Measurements from ENCODE around the gene FN1. TPM values are rescaled to one million over a fixed set of nuclear protein-coding genes. Genes with fewer than 3 reads are reported as not detected.

FN1 gene
- total RNA-seq, 1 experiment from 2014 or later: 1,570 TPM

GRCh38 chr2:215432759-215433594 lies 2.9 kb downstream of the FN1 start:
- H3K36me3 ChIP-seq (ENCODE audit: insufficient read depth, low read length, poor library complexity, severe bottlenecking): peaks cover 68% of the 10 kb centered on the region
- H3K27ac ChIP-seq (ENCODE audit: low read depth, low read length, poor library complexity, severe bottlenecking): peak overlapping the region; percentile 89
- no TSS peak for BruUV-seq (replicated peaks)
- DNase-seq (ENCODE audit: low spot score): no peak
- intact Hi-C loops (cut with micrococcal nuclease; ENCODE audit: unreplicated experiment): no loop called here
- no peaks in the 10 kb centered on the region for H3K27me3 ChIP-seq (replicated peaks; ENCODE audit: insufficient read depth, low read depth, low read length, poor library complexity)
- TF ChIP-seq EZH2 (IDR thresholded peaks at IDR 0.05; ENCODE audit: borderline replicate concordance, low read depth, low read length, poor library complexity, severe bottlenecking): no peak
- TF ChIP-seq, protein P1, sequence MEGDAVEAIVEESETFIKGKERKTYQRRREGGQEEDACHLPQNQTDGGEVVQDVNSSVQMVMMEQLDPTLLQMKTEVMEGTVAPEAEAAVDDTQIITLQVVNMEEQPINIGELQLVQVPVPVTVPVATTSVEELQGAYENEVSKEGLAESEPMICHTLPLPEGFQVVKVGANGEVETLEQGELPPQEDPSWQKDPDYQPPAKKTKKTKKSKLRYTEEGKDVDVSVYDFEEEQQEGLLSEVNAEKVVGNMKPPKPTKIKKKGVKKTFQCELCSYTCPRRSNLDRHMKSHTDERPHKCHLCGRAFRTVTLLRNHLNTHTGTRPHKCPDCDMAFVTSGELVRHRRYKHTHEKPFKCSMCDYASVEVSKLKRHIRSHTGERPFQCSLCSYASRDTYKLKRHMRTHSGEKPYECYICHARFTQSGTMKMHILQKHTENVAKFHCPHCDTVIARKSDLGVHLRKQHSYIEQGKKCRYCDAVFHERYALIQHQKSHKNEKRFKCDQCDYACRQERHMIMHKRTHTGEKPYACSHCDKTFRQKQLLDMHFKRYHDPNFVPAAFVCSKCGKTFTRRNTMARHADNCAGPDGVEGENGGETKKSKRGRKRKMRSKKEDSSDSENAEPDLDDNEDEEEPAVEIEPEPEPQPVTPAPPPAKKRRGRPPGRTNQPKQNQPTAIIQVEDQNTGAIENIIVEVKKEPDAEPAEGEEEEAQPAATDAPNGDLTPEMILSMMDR (conservative IDR thresholded peaks at IDR 0.05; ENCODE audit: low read depth, low read length): no peak
- peak overlapping the region; percentile 88 for H3K4me3 ChIP-seq (ENCODE audit: low read depth, low read length, poor library complexity, severe bottlenecking)
- H3K9me3 ChIP-seq (ENCODE audit: low read depth, low read length, poor library complexity, severe bottlenecking): no peaks in the 10 kb centered on the region
- CTCF ChIA-PET: no interaction called here
- POLR2A ChIA-PET (ENCODE audit: low non-redundant PET): interaction anchor here (0.6 kb wide), 1 partner anchor 69 kb away, joined by 3 read pairs; no protein-coding TSS in a partner anchor
- H3K4me1 ChIP-seq (ENCODE audit: insufficient read depth, low read length, poor library complexity, severe bottlenecking): peaks cover 22% of the 10 kb centered on the region

GRCh38 chr2:215431778-215432758 lies 3.8 kb downstream of the FN1 start:
- POLR2A ChIA-PET (ENCODE audit: low non-redundant PET): interaction anchor here (0.6 kb wide), 1 partner anchor 68 kb away, joined by 3 read pairs; no protein-coding TSS in a partner anchor
- peak overlapping the region; percentile 88 for H3K4me3 ChIP-seq (ENCODE audit: low read depth, low read length, poor library complexity, severe bottlenecking)
- H3K27ac ChIP-seq (ENCODE audit: low read depth, low read length, poor library complexity, severe bottlenecking): peak overlapping the region; percentile 89
- no peaks in the 10 kb centered on the region for H3K9me3 ChIP-seq (ENCODE audit: low read depth, low read length, poor library complexity, severe bottlenecking)
- peaks cover 13% of the 10 kb centered on the region for H3K4me1 ChIP-seq (ENCODE audit: insufficient read depth, low read length, poor library complexity, severe bottlenecking)
- TF ChIP-seq, protein P1 (conservative IDR thresholded peaks at IDR 0.05; ENCODE audit: low read depth, low read length): no peak
- no peak for TF ChIP-seq EZH2 (IDR thresholded peaks at IDR 0.05; ENCODE audit: borderline replicate concordance, low read depth, low read length, poor library complexity, severe bottlenecking)
- CTCF ChIA-PET: interaction anchor here (1.0 to 1.1 kb wide), 2 partner anchors 397 to 499 kb away, joined by 3 to 4 read pairs; no protein-coding TSS in a partner anchor
- peaks cover 77% of the 10 kb centered on the region for H3K36me3 ChIP-seq (ENCODE audit: insufficient read depth, low read length, poor library complexity, severe bottlenecking)
- no peaks in the 10 kb centered on the region for H3K27me3 ChIP-seq (replicated peaks; ENCODE audit: insufficient read depth, low read depth, low read length, poor library complexity)
- intact Hi-C loops (cut with micrococcal nuclease; ENCODE audit: unreplicated experiment): no loop called here
- DNase-seq (ENCODE audit: low spot score): no peak
- BruUV-seq (replicated peaks): no TSS peak

- Histone ChIP-seq H3K27me3 (replicated peaks; ENCODE audit: insufficient read depth, low read depth, low read length, poor library complexity) (no peaks in the 10 kb centered on the region), H3K27ac (ENCODE audit: low read depth, low read length, poor library complexity, severe bottlenecking) (peak overlapping the region; percentile 47), H3K9me3 (ENCODE audit: low read depth, low read length, poor library complexity, severe bottlenecking) (no peaks in the 10 kb centered on the region), H3K4me3 (ENCODE audit: low read depth, low read length, poor library complexity, severe bottlenecking) (peak overlapping the region; percentile 88), H3K36me3 (ENCODE audit: insufficient read depth, low read length, poor library complexity, severe bottlenecking) (peaks cover 85% of the 10 kb centered on the region), H3K4me1 (ENCODE audit: insufficient read depth, low read length, poor library complexity, severe bottlenecking) (peaks cover 12% of the 10 kb centered on the region)
- ChIA-PET POLR2A (ENCODE audit: low non-redundant PET) (no interaction called here), CTCF (interaction anchor here (1.0 to 1.1 kb wide), 2 partner anchors 398 to 500 kb away, joined by 3 to 4 read pairs; no protein-coding TSS in a partner anchor)
- intact Hi-C loops (cut with micrococcal nuclease; ENCODE audit: unreplicated experiment): no loop called here
- TF ChIP-seq, protein P1 (conservative IDR thresholded peaks at IDR 0.05; ENCODE audit: low read depth, low read length): no peak
- TF ChIP-seq EZH2 (IDR thresholded peaks at IDR 0.05; ENCODE audit: borderline replicate concordance, low read depth, low read length, poor library complexity, severe bottlenecking): no peak
- DNase-seq (ENCODE audit: low spot score): no peak
- no TSS peak for BruUV-seq (replicated peaks)
These were observed 4.6 kb downstream of the FN1 start for GRCh38 chr2:215431290-215431689.
